Stimulated activated CD4-positive, alpha-beta T cell treated with anti-CD3 and anti-CD28 coated beads, Interleukin-2, amount 100 ng/mL, for 48 hours (primary cell): ENCODE data around the gene OPN5.
"Not testable (repeated sequence)": the region's sequence is repeated elsewhere in the genome, so short reads cannot be mapped to it uniquely, and the experiment has no call there.

ENCODE experiments used
- DNase-seq, 2 donors: peaks; one replicate each; pipeline ENCODE4 v3.0.0-alpha.2; 2020

The OPN5 gene

GRCh38 chr6:47781732-47782131 lies at the start of gene OPN5:
OPN5 (plus strand) TSS chr6:47782032; CDS start chr6:47782067, 35 bp downstream.
- DNase-seq, result no peak

DNA sequence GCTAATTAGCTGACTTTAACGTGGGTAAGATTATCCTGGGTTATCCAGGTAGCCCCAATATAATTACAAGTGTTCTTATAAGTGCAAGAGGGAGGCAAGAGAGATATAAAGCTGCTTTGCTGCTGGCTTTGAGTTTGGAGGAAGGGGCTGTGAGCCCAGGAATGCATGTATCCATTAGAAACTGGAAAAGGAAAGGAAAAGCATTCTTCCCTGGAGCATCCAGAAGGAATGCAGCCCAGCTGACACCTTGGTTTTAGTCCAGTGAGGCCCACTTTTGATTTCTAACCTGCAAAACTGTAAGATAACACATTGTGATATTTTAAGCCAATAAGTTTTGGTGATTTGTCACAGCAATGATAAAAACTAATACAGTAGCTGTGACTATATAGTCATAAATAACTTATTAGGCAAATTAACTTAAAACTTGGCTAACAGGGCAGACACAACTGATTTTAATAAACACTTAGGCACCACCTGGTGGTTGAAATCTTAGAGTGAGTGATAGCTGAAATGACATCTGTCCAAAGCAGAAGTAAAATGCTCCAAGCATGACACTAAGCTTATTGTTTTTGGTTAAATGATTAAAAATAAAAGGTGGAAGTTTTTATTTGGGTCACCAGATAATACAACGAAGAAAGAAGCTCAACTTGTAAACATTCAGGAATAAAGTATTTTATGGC lies 47.8 kb upstream of the OPN5 start:
- no peak for DNase-seq

- DNase-seq, result no peak
These were observed 46.9 kb upstream of the OPN5 start for GRCh38 chr6:47734831-47735481.

DNA sequence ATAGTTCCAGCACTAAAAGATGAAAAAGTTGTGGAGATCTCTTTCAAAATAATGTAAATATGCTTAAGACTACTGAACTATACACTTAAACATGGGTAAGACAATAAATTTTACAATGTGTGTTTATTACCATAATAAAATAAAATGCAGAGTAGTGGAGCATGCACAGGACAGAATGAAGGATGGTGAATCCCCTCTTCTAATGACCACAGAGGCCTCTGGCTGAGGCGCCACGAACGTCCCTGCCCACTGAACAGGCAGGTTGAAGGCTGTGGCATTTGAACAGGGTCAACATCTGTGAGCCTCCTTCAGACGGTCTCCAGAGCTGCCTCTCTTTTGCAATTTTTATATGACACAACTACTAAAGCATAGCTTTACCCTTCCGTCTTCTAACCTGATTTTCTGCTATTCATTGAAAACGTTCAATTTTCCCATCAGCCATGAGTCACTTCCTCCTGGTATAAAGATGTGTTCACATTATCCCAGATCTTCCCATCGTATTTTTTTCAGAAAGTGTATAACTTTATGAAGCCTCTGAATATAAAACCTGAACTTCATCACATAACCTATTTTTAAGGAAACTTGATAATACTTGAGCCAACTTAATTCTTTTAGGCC lies 45.6 kb upstream of the OPN5 start:
- DNase-seq, result no peak

DNA sequence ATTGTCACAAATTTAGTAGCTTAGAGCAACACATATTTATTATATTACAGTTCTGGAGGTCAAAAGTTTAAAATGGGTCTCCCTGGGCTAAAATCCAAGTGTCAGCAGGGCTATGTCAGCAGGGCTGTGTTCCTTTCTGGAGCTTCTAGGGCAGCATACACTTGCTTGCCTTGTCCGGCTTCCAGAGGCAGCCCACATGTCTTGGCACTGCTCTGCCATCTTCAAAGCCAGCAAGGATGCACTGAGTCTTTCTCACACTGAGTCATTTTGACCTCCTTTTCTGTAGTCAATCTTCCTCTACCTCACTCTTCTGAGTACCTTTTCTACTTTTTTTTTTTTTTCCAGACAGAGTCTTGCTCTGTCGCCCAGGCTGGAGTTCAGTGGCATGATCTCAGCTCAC lies 44.4 kb upstream of the OPN5 start:
- no peak for DNase-seq

GRCh38 chr6:47740714-47741113 lies 41.1 kb upstream of the OPN5 start:
- no peak for DNase-seq

- DNase-seq, result no peak
These were observed 40.0 kb upstream of the OPN5 start for GRCh38 chr6:47741807-47742206.

DNA sequence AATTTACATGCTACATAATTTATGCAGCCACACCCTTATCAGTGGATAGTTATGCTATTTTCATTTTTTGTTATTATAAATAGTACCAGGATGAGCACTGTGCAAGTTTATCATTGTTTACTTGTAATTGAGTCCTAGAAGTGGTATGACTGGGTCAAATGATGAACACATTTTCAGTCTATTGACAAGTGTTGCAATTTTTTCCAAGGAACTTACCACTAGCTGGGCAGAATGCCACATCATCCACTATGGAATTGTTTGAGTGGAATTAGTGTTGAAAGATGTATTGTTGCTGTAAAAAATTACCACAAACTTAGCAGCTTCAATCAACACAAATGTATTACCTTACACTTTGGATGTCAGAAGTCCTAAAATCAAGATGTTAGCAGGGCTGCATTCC lies 38.1 kb upstream of the OPN5 start:
- DNase-seq, result no peak

DNA sequence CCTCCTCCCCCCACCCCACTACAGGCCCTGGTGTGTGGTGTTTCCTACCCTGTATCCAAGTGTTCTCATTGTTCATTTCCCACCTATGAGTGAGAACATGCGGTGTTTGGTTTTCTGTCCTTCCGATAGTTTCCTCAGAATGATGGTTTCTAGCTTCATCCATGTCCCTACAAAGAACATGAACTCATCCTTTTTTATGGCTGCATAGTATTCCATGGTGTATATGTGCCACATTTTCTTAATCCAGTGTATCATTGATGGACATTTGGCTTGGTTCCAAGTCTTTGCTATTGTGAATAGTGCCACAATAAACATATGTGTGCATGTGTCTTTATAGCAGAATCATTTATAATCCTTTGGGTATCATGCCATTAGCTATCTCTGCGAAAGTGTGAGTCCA lies 36.6 kb upstream of the OPN5 start:
- DNase-seq, result not testable (repeated sequence)

- DNase-seq, result no peak
These were observed 32.1 kb upstream of the OPN5 start for GRCh38 chr6:47749757-47750156.

GRCh38 chr6:47752801-47753200 lies 29.0 kb upstream of the OPN5 start:
- no peak for DNase-seq

DNA sequence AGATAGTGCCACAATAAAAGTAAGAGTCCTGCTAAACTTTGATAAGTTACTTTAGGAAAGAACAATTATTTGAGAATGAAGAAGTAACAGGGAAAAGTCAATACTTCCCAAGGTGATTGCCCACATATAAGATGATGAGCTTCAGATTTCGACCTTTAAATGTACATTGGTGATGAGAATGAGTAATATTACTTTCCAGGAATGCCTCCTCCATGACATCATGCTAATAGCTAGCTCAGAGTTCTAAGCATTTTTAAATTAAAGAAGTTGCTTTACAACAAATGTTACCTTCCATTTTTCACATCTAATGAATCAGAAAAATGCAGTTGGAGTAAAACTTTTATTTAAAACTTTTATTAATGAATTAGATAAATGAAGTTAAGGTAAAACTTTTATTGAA lies 22.5 kb upstream of the OPN5 start:
- DNase-seq, result no peak

GRCh38 chr6:47762502-47762901 lies 19.3 kb upstream of the OPN5 start:
- DNase-seq, result no peak

- DNase-seq, result no peak
These were observed 15.4 kb upstream of the OPN5 start for GRCh38 chr6:47766445-47766844.

- DNase-seq, result no peak
These were observed 14.7 kb upstream of the OPN5 start for GRCh38 chr6:47767102-47767501.

DNA sequence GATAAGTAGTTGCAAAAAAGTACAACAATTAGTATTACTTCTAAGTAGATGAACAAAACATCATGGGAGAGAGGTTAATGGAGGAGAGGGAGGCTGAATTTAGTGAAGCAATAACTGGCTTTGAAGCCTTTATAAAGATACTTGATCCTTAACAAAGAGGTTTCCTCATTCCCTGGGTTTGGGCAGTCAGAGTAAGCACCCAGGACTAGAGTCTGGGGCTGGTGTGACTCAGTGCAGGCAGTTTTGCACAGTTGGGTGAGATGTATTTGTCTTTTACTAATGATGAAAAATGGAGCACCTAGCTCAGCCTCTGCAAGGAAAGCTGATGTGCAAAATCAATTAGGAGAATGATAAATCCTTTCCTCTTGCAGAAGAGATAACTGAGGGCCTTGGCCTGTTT lies 11.8 kb upstream of the OPN5 start:
- DNase-seq, result no peak

DNA sequence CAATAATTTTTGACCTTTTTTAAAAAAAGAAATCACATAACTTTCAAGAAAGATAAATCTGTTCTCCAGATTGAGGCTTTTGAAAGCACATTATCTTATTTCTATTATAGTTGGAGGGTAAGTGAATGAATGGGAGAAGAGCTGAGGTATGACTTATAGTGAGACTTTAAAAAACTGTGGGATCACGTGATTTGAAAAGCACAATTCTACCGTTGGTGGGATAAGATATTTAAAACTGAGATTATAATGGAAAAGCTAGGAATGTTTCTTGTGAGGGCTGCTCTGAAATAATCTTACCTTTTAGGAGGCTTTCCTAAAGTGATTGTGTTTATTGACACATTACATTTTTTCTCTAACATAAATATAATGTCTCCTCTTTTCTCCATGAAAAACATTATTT lies 9.5 kb upstream of the OPN5 start:
- DNase-seq, result no peak

DNA sequence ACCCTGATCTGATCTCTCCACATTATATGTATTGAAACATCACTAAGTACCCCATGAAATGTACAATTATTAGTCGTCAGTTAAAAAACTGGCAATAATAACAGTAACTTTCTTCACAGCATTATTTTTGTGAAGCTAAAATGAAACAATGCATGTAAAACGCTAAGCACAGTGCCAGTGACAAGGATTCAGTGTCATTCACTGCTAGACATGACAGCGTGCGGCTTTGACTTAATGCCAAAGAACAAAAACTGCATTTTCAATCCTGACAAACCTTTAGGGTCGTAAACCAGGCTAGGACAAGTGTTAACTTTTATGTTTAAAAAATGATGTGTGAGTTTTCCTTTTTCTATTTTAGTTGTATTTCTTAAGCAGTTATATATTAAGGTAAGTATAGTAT lies 8.8 kb upstream of the OPN5 start:
- no peak for DNase-seq

- peak in 1 of 2 donors; percentile 7 for DNase-seq
These were observed 1.1 kb upstream of the OPN5 start for GRCh38 chr6:47780510-47781356.

DNA sequence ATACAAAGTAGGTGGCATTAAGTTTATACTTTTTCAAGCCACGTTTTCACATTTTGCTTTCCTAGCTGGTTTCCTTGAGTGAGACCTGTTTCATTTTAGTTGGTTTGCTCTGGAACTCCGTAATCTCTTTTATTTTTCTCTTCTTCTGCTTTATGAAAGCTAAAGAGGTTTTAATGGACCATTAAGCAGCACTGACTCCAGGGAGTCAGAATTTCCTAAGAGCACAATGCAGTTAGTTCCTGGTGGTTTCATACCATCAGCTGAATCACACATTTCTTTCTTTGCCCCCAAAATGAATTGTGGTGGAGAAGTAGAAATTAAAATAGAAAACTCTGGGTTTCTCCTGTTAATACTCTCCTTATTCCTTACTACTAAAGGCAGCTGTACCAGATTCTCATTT lies 3.4 kb downstream of the OPN5 start:
- no peak for DNase-seq

DNA sequence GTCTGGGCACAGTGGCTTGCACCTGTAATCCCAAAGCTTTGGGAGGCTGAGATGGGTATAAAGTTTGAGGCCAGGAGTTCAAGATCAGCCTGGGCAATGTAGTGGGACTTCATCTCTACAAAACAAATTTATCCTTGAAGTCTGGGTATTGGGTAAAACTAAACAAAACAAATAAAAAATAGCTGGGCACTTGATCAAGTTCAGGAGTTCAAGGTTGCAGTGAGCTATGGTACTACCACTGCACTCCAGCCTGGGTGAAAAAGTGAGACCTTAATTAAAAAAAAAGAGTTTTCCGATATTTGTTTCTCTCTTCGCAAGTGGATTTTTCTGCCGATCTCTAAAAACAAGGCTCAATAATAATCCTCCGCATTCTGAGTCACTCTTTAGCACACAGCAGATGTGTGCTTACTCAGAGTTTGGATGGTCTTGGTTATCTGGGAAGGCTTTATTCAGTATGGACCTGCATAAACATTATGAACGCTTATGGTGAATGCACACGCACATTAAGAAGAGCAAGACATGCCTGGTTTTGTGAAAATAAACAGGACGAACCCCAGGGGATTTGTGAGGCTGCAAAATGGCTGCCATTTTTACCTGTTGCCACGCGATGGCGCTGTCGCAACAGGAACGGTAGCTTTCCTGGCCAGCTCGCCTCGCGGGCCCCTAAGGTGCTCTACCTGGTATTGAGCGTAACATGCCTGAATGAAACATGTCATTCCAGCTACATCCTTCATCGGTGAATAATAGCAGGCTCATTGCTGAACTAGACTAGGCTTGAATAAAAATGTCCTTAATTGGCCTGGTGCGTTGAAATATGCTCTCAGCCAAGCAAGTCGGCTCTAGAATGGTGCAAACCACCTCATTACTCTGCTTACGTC lies 6.0 kb downstream of the OPN5 start:
- peak; percentile 38 to 43 for DNase-seq

GRCh38 chr6:47788498-47788884 lies 6.7 kb downstream of the OPN5 start:
- DNase-seq, result no peak

- DNase-seq, result no peak
These were observed 7.7 kb downstream of the OPN5 start for GRCh38 chr6:47789553-47789952.
